Kidney glomerular epithelial cell (primary cell): ENCODE measurements around the gene ASB4.
"Not testable (repeated sequence)": the region's sequence is repeated elsewhere in the genome, so short reads cannot be mapped to it uniquely, and the experiment has no call there.

Source experiments
- DNase-seq: peaks from one replicate; lab custom pipeline; 2025; lab: John Stamatoyannopoulos, UW

ASB4 gene, protein sequence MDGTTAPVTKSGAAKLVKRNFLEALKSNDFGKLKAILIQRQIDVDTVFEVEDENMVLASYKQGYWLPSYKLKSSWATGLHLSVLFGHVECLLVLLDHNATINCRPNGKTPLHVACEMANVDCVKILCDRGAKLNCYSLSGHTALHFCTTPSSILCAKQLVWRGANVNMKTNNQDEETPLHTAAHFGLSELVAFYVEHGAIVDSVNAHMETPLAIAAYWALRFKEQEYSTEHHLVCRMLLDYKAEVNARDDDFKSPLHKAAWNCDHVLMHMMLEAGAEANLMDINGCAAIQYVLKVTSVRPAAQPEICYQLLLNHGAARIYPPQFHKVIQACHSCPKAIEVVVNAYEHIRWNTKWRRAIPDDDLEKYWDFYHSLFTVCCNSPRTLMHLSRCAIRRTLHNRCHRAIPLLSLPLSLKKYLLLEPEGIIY

DNA sequence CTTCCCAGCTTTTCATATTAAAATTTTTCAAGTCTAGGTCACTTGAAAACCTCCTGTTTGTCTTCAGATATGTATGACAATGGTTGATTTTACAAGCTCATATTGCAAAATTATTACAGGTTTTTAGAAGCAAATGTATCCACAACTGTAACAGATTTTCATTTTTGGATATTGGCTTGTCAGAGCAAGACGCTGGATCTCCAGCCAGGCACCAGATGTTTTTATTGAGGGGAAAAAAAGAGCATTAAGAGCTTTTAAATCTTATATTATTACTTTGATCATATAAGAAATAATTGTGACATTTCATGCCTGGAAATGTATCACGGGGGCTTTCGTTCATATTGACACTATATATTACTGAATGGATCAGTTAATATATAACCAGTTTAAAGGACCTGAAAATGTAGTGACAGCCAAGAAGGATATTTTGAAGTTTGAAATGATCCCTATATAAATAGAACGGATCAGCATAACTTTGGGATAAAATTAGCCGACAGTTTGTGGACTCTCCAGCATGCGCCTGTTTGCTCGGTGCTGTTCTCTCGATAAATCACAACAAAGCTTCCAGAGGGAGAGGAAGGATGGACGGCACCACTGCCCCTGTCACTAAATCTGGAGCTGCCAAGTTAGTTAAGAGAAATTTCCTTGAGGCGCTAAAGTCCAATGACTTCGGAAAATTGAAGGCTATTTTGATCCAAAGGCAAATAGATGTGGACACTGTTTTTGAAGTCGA, at the start of gene ASB4:
ASB4 (plus strand) TSS at position 553 of the 733 bp plus-strand sequence; CDS start at position 582, 29 bp downstream.
- DNase-seq = no peak

DNA sequence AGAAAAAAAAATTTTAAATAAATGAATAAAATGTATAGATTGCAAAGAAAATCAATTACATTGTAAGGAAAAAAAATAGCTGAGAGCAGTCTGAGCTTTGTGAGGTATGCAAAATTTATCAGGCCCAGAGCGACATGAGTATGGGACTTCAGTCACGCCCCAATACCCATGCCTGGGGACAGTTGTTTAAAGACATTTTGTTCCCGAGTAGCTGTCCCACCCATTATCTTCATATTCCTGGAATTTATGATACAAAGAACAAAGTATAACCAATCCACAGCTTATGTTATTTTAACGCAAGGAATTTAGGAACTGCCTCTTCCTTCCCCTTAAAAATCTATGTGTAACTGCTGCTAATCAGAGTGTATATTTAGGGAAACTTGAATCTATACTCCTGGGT, 49.3 kb upstream of the ASB4 start:
- no peak for DNase-seq

DNA sequence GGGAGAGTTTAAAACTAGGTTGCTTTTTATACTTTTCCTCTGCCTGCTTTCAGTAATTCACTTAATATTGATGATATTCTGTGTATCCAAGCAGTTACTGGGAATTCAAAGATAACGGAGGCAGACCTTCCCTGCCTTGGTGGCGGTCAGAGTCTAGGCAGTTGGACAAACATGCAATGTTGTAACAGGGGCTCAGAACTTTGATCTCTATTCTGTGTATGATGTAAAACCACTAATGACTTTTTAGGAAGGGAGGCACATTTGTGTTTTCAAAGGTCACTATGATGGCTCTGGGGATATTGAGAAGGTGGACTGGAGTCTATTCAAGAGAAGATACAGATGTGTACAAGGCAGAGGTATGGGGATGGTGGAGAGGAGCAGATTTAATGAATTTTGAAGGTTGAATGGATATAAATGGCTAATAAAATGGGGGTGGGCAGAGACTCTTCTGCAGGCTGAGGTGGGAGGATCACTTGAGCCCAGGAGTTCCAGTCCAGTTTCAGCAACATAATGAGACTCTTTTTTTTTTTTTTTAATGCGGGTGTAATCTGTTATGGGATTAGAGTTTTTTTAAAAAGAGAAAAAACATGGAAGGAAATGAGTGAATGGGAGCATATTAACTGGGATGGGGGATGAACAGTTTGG, 45.2 kb upstream of the ASB4 start:
- DNase-seq = no peak

DNA sequence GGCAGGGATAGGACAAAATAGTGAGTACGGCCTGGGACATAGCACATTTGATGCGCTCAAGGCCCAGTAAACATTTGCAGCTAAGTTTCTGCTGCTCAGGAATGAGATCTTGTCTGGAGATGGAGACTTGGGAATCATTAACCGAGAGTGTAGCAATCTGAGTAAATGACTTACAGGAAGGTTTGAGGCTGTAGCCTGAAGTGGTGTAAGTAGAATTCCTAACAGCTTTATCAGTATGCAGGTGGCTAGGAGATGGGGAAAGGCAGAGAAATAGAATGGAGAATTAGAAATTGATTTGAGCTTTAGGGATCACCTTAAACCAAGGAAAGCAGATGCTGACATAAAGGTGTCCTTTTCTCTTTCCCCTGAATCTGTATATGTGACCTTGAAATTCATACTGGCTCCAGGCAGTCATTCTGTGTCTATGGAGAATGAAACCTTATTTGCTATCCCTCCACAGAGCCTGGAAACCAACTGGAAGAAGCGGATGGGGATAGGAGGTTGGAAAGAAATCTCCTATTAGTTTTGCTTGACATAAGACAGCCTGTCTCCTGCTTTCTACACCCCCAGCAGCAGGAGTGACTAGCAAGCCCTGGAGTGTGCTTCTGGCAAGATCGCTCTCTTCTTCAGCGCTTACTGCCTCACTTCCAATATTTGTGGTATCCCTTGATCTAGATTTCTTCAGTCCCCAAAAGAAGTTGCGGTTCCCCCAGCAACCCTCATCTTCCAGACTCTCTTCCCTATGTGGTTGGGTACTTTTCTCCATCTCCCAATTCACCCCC, 44.5 kb upstream of the ASB4 start:
- peak; percentile 91 for DNase-seq

DNA sequence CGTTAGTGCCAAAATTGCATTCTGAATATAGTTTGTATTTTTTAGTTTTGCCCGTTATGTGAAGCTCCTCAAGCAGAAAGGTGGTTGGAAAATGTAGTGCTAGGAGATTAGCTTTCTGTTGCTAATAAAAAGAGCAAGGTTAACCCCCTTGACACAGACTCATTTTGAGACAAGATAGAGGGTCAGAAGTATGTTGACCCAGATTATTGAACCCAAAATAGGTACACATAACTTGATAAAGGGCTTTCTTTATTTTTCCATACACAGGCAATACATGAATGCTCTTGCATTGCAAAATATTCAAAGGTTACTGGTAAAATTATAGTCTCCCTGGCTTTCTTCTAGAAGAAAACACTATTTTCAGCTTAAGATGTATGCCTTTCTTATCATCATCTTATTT, 40.9 kb upstream of the ASB4 start:
- no peak for DNase-seq

DNA sequence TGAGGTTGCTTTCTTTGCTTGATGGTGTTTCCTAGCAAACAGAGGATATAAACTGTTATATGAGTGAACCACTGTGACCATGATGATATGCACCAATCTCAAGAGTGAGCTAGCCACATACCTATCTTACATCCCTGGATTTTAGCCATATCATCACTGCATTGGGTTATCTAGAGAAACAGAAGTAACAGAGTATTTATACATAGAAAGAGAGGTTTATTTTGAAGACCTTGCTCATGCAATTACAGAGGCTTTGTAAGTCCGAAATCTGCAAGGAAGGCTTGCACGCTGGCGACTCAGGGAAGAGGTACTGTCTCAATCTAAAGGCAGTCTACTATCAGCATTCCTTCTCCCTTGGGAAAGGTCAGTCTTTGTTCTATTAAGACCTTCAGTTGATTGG, 39.1 kb upstream of the ASB4 start:
- no peak for DNase-seq

DNA sequence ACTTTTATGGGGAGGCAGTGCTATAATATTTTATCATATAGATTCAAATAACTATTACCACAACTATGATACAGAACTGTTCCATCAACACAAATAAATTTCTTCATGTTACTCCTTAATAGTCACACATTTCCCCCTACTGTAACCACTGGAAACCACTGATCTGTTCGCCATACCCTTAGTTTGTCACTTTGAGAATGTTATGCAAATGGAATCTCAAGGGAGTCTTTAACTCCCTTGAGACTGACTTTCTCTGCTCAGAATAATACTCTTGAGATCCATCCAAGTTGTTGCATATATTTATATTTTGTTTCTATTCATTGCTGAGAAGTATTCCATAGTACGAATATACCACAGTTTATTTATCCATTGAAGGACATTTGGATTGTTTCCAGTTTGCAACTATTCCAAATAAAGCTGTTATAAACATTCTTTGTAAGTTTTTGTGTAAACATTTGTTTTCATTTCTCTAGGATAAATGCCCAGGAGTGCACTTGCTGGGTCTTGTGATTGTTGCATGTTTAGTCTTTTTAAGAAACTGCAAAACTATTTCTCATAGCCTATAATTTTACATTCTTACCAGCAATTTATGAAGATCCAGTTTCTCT, 31.2 kb upstream of the ASB4 start:
- no peak for DNase-seq

DNA sequence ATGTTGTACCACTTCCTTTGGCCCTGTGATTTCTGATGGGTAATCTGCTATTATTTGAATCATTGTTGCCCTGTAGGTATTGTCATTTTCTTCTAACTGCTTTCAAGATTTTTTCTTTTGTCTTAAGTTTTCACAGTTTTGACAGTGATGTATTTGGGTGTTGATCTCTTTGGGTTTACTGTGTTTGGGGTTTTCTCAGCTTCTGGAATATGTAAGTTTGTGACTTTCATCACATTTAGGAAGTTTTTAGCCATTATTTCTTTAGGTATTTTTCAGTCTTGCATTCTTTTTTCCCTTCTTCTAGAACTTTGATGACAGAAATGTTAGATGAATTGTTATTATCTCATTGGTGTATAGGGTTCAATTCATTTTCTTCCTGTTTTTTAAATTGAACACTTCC, 27.8 kb upstream of the ASB4 start:
- no peak for DNase-seq

DNA sequence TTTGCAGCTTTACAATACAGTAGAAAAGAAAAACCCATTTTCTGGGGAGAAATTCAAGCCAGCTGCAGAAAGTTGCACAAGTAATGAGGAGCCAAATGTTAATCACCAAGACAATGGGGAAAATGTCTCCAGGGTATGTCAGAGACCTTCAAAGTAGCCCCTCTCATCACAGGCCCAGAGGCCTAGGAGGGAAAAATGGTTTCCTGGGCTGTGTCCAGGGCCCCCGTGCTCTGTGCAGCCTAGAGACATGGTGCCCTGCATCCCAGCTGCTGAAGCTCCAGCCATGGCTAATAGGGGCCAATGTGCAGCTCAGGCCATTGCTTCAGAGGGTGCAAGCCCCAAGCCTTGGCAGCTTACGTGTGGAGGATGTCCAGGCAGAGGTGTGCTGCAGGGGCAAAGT, 25.1 kb upstream of the ASB4 start:
- DNase-seq = not testable (repeated sequence)

DNA sequence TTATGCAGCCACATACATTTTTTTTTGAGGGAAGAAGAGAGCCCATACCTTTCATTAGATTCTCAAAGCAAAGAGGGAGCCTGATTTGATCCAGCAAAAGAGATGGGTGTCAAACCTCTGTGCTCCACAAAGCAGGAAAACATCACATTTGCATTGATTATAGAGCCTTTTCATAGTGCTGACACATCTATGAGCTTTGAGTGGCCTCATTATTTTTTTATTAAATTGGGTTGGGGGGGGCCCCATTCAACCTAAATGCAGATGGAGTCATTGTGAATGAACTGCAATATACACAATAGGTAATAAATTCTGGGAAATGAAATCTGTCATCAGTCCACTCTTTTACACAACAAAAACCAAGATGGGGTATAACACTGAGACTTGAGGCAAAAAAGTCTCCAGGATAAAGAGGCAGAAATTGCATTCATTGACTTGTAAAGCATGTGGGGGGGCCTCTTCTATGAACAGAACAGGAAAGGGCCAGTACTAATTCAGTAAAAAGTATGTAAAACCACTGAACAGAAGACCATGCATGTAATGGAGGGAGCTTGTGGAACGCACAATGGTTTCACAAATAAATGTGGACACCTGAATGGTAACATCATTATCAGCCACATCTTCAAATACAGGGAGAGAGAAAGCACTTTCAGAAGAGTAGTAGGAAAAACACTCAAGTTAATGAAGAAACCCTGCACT, 17.7 kb upstream of the ASB4 start:
- DNase-seq = no peak

DNA sequence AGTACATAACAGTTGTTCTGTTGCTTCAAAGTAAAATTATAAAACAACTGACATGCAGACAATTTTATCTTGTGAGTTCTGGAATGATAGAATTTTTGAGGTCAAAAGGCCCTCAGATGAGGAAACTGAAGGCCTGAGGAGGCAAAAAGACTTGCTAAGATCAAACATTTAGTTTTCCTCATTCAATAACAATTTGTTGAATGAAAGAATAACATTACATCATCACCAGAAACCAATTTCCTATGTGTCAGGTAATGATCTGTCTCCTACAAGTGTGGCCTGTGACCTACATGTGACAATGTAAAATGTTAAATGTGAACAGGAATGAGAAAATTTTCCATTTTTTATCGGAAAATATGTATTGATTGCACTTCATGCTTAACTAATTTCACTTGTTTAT, 16.6 kb upstream of the ASB4 start:
- DNase-seq = peak; percentile 20

DNA sequence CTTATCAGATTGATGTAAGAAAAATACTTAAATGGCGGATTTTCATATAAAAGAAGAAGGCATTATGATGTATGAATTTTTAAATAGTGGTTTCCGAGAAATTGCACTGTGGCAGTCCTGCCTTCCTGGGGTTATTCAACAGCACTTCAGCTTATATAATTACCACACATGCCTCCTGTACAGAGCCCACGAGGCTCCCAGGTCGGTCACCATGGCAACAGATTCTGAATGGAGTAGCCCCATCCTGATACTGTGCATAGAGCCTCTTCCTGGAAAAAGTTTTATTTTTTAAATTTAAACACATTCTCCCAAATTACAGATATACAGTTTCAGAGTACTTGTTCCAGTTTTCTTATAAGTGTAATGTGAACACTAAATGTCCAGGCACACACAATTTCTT, 15.9 kb upstream of the ASB4 start:
- DNase-seq = no peak

DNA sequence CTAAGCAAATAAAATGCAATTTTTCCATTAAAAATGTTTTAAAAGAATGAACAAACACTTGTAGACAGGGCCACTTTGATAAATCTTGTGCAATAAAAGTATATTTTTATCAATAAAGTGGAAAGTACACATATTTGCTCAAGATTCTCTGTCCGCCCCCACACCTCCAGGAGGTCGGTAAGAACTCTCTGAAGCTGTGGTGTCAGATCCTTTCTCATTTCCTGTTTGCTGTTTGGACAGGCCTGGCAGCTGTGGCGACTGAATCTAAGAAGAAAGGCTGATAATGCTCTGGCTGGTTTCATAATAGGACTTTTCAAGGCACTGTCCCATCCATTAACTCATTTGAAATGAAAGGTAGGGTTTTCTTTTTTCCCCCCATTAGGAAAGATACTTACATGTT, 15.3 kb upstream of the ASB4 start:
- peak; percentile 41 for DNase-seq

DNA sequence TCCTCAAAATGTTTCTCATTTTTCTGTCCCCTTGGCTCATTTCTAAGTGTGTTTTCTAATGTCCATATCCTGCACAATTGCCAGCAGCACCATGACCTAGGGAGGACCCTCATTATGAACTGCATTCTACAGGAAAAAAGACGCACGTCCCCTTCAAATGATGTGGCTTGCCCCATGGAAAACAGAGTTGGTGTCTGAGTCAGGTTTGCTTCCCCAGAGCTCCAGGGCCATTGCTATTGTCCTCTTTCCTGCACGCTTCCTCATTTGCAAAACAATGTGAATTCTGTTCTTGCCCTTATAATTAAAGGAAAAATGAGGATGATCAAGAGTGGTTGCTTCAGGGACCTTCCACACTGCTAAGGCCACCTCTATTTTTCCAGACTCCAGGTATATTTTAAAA, 14.7 kb upstream of the ASB4 start:
- no peak for DNase-seq

DNA sequence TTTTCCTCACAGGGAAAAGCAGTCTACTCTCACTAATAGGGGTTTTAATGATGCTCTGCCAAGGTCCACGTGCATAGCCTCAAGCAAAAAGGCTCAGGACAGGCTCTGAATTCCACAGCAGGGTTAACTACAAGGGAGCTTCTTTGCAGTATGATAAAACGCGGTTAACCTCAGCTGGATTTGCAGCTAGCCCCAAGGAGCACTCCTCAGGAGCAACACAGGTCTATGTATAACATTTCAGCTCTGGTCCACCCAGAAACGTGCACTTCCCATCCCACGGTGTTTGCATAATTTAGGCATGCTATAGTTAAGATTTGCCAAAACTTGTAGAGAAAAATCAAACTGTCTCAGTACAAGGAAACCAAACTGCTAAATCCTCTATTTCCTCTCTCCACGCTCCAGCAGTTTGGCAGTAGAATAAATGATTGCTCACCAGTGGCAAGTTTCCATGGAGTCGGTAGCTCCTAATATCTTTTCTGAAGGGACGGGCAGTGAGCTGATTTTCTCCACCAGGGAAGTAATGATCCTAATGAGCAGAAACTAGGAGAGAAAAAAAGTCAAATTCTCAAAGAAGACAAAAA, 13.1 kb upstream of the ASB4 start:
- DNase-seq = peak; percentile 84

DNA sequence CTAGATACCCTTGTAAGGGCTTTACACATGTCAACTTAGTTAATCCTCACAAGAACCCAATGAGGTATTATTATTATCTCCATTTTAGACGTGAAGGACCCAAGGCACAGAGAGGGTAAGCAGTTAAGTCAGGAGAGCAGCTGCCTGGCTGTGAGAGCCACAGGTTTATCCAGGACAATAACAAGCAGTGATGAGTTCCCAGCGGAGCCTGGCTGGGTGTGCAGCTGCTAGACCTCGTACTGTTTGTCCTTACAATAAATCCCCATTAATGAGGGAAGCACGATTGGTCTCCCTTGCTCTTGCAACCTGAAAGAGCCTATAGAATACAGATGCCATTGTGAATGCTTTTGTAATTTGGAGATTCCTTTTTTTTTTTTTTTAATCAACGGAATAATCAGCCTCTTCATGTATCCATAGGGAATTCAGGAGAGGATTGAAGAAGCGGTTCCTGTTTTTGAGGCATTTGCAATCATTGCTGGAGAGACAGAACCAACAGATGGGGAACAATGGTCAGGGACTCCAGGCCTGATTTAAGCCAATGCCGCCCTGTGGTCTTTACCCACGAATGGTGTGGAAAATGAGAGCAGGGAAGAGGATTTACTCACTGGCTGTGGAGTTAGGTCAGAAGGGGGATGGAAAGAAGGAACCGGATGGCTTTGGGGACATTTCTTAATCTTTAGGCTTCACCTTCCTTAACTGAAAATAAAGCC, 12.3 kb upstream of the ASB4 start:
- DNase-seq = no peak

DNA sequence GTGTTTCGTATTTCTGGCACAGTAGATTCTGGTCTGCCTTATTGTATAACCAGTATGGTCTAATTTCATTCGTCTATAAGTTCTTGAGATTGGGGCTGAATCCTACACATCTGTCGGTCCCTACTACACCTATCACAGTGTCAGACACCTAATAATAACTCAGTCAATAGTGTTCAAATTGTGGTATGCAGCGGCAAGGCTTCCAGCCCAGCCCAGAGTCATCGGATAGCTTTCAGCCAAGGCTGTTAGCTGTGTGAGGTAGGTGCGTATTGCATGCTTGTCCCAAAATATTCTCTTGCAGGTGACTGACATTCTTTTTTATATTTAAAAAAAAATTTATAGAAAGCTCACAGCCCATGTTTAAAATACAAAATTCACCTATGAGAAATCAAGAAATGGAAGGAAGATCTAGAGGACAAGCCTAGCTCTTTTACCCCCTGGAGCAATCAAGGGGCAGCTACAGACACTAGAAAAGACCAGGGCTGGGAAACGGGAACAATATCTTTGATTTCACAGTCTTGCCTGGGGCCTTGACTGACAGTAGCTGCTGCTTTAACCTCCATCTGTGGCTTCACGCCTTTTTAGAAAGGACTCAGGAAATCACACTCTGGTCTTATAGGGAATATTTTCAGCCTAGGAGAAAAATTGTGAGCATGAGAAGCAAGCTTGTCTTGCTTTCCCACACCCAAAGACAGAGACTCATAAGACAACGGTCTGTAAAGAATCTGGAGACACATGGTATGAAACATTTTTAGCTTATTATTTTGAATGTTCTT, 9.5 kb upstream of the ASB4 start:
- DNase-seq = no peak

DNA sequence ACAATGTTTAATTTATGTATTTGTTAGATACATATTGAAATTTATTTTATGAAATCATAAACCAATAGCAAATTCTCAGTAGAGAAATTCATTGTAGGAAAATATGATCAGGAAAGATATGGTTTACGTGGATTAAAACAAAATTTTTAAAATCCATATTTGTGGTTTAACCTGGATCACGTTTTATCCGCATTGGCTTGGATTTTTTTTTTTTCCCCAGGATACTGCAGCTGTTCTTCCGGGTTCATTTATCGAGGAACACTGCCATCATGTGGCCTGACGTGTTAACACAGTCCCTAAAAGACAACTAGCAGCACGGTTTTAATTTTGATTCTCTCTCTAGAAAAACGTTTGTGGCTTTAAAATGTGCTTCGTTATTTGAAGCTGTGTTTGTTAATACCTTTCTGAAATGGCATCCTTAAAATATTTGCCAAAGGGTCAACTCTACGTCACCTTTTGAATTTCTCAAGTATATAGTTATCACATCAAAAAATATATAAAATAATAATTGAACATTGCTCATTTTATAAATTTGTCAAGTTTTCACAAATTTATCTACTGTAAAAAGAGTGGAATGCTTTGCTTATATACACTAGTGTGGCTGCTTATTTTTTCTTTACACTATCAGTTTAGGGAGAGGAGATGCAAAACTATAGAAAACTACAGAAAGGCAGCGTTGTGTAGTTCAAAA, 8.7 kb upstream of the ASB4 start:
- DNase-seq = peak; percentile 52
